HEK293T (cell line): ENCODE data around the gene CACNA1G.

Experiments
- BHLHE40 ChIP-seq: fragments of 450-650 bp; IDR thresholded peaks from 2 replicates; pipeline ENCODE4 v1.6.1; 2016; ENCODE audit warnings: mild to moderate bottlenecking, moderate library complexity, borderline replicate concordance
- ELF4 ChIP-seq: fragments of 450-650 bp; IDR thresholded peaks from 2 replicates; pipeline ENCODE4 v1.6.1; 2017; ENCODE audit warnings: antibody characterized with exemption
- FOXA1 ChIP-seq: fragments of 450-650 bp; IDR thresholded peaks from 2 replicates; pipeline ENCODE4 v1.6.1; 2016; ENCODE audit warnings: mild to moderate bottlenecking
- FOXM1 ChIP-seq: fragments of 450-650 bp; IDR thresholded peaks from 2 replicates; pipeline ENCODE4 v1.6.1; 2017; ENCODE audit warnings: mild to moderate bottlenecking, borderline replicate concordance
- HDGF ChIP-seq: fragments of 450-650 bp; IDR thresholded peaks from 2 replicates; pipeline ENCODE4 v1.6.1; 2017; ENCODE audit warnings: antibody characterized with exemption, borderline replicate concordance
- L3MBTL2 ChIP-seq: fragments of 450-650 bp; conservative IDR thresholded peaks from 2 replicates; pipeline ENCODE4 v1.6.1; 2016; ENCODE audit warnings: mild to moderate bottlenecking
- LEF1 ChIP-seq: fragments of 450-650 bp; IDR thresholded peaks from 2 replicates; pipeline ENCODE4 v1.6.1; 2017; ENCODE audit warnings: mild to moderate bottlenecking, borderline replicate concordance
- PKNOX1 ChIP-seq: fragments of 450-650 bp; IDR thresholded peaks from 2 replicates; pipeline ENCODE4 v1.6.1; 2016
- SP1 ChIP-seq: fragments of 450-650 bp; IDR thresholded peaks from 2 replicates; pipeline ENCODE4 v1.6.1; 2017
- SUZ12 ChIP-seq: fragments of 450-650 bp; IDR thresholded peaks from 2 replicates; pipeline ENCODE4 v1.6.1; 2016; ENCODE audit warnings: mild to moderate bottlenecking
- TARDBP ChIP-seq: fragments of 450-650 bp; IDR thresholded peaks from 2 replicates; pipeline ENCODE4 v1.6.1; 2016
- ZNF384 ChIP-seq: fragments of 450-650 bp; IDR thresholded peaks from 2 replicates; pipeline ENCODE4 v1.6.1; 2016

- TF ChIP-seq HDGF = no peak
- TF ChIP-seq L3MBTL2 = no peak
- no peak for TF ChIP-seq SP1
- no peak for TF ChIP-seq ELF4
- no peak for TF ChIP-seq LEF1
- TF ChIP-seq ZNF384 = no peak
- no peak for TF ChIP-seq PKNOX1
- no peak for TF ChIP-seq FOXM1
- no peak for TF ChIP-seq TARDBP
- TF ChIP-seq FOXA1 = no peak
- no peak for TF ChIP-seq BHLHE40
- TF ChIP-seq SUZ12 = no peak
Observed at GRCh38 chr17:50586421-50587247, 26.1 kb downstream of the CACNA1G start.
